Stomach (tissue), 9 donors: ENCODE measurements around the gene DYNC1I1. TPM values are rescaled to one million over a fixed set of nuclear protein-coding genes. Genes with fewer than 3 reads are reported as not detected.

Experiments used
- DNase-seq, 2 donors: peaks; one replicate each; pipeline versions ENCODE4 v3.0.0 to v3.0.0-alpha.2; 2013 to 2019
- H3K27ac ChIP-seq, 5 donors: fragments of 200-600 bp in 4 of 5; sonication (generic) in 4 of 5; one replicate each; pipeline ENCODE4 v1.5.1; 2013 to 2019; ENCODE audit warnings: mild to moderate bottlenecking in 1 of 5, moderate library complexity in 1 of 5
- H3K27me3 ChIP-seq, 3 donors: fragments of 200-600 bp; sonication (generic); one replicate each; pipeline ENCODE4 v1.5.1; 2017 to 2019; ENCODE audit warnings: mixed run types in 1 of 3
- H3K36me3 ChIP-seq, 4 donors: fragments of 200-600 bp; sonication (generic); 1 replicate in 3 of 4; 2 replicates in 1 of 4; pipeline ENCODE4 v1.5.1; 2016 to 2019
- H3K4me1 ChIP-seq, 4 donors: fragments of 200-600 bp; sonication (generic); one replicate each; pipeline ENCODE4 v1.5.1; 2016 to 2019
- H3K4me3 ChIP-seq, 4 donors: fragments of 200-600 bp; sonication (generic) in 3 of 4; one replicate each; pipeline ENCODE4 v1.5.1; 2016 to 2019; ENCODE audit warnings: mild to moderate bottlenecking in 1 of 4
- H3K9me3 ChIP-seq, 4 donors: fragments of 200-600 bp; sonication (generic); one replicate each; pipeline ENCODE4 v1.5.1; 2016 to 2019
- EP300 ChIP-seq: sonication (generic); formaldehyde crosslinking; IDR thresholded peaks from one replicate; pipeline ENCODE4 v1.6.1; 2017; ENCODE audit warnings: antibody characterized with exemption
- POLR2A ChIP-seq, 4 donors: fragments of 450-650 bp; IDR thresholded peaks; one replicate each; pipeline ENCODE4 v1.6.1; 2016; ENCODE audit warnings: antibody characterized with exemption in 4 of 4, control low read depth in 2 of 4, mild to moderate bottlenecking in 1 of 4, moderate library complexity in 1 of 4
- POLR2AphosphoS5 ChIP-seq, 3 donors: sonication (generic); formaldehyde crosslinking; IDR thresholded peaks; one replicate each; pipeline ENCODE4 v1.6.1; 2016; ENCODE audit warnings: antibody characterized with exemption in 3 of 3
- WGBS, 5 donors: extraction: QIAGEN DNeasy Blood & Tissue Kit in 3 of 5; methylation state at CpG; one replicate each; pipeline versions ENCODE4 v1.1.5 to v1.1.7; 2013 to 2018; 5-methylcytosine and 5-hydroxymethylcytosine counted together
- intact Hi-C: fragments of 100-400 bp; cut with DNase I; formaldehyde crosslinking; loops from one replicate; pipeline ENCODE4 v1.15.1; 2023; ENCODE audit warnings: low total_unique reads
- polyA plus RNA-seq, 3 donors: library from polyadenylated mRNA; stranded (reverse); fragments of 200-250 nt; gene quantifications; one replicate each; pipeline ENCODE4 v1.2.3, GENCODE V29; 2013
- total RNA-seq, 5 donors: library from RNA; depleted of rRNA; stranded (reverse); fragments of >200 nt; gene quantifications; one replicate each; pipeline versions ENCODE4 v1.1.0 to v1.2.3, GENCODE V29; 2014 to 2016
- TF ChIP-seq, protein P1 (sequence below), 7 experiments: fragments of 450-650 bp in 4 of 7; fragments of 200-600 bp in 3 of 7; sonication (generic) in 3 of 7; IDR thresholded peaks; one replicate each; pipeline ENCODE4 v1.5.1; 2016 to 2019; ENCODE audit warnings: antibody characterized with exemption in 7 of 7, control low read depth in 2 of 7, mild to moderate bottlenecking in 1 of 7
- donor health status: healthy with polysubstance abuse.
- donor health status: Bipolar disorder and iron deficiency.
- donor health status: healthy.

Gene DYNC1I1
- total and polyA plus RNA-seq, 8 donors: 0.93 to 69.4 (median 5.3) TPM

DNA sequence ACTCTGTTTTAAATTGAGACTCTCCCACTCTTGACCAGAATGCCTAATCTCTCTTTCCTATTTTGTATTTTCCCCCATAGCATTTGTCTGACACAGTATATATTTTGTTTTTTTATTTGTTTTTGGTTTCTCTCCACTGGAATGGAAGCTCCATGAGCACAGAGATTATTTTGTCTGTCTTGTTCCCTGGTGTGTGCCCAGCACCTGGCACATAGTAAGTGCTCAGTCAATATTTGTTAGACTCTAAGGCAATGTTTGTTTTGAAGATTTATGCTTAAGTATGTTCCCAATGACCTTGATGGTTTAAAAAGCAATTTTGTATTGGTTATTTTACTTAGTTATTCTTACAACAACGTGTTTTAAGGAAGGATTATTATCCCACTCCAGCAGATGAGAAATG lies 201.8 kb downstream of the DYNC1I1 start:
- no peak for TF ChIP-seq POLR2A (IDR thresholded peaks at IDR 0.05)
- TF ChIP-seq POLR2AphosphoS5 (IDR thresholded peaks at IDR 0.05): no peak
- TF ChIP-seq, protein P1, sequence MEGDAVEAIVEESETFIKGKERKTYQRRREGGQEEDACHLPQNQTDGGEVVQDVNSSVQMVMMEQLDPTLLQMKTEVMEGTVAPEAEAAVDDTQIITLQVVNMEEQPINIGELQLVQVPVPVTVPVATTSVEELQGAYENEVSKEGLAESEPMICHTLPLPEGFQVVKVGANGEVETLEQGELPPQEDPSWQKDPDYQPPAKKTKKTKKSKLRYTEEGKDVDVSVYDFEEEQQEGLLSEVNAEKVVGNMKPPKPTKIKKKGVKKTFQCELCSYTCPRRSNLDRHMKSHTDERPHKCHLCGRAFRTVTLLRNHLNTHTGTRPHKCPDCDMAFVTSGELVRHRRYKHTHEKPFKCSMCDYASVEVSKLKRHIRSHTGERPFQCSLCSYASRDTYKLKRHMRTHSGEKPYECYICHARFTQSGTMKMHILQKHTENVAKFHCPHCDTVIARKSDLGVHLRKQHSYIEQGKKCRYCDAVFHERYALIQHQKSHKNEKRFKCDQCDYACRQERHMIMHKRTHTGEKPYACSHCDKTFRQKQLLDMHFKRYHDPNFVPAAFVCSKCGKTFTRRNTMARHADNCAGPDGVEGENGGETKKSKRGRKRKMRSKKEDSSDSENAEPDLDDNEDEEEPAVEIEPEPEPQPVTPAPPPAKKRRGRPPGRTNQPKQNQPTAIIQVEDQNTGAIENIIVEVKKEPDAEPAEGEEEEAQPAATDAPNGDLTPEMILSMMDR (IDR thresholded peaks at IDR 0.05): no peak
- no peak for TF ChIP-seq EP300
- no peaks in the 10 kb centered on the region for H3K27me3 ChIP-seq
- WGBS, 5 donors: 28 to 63% (median 29%) methylated on average over 1 of the region's 1 CpG
- no peaks in the 10 kb centered on the region for H3K9me3 ChIP-seq
- peaks cover 0 to 7% (median 0%) of the 10 kb centered on the region in 4 donors for H3K4me1 ChIP-seq
- no peak for DNase-seq
- intact Hi-C loops: no loop called here
- no peak overlapping the region for H3K4me3 ChIP-seq
- H3K36me3 ChIP-seq: no peaks in the 10 kb centered on the region
- no peak overlapping the region for H3K27ac ChIP-seq

DNA sequence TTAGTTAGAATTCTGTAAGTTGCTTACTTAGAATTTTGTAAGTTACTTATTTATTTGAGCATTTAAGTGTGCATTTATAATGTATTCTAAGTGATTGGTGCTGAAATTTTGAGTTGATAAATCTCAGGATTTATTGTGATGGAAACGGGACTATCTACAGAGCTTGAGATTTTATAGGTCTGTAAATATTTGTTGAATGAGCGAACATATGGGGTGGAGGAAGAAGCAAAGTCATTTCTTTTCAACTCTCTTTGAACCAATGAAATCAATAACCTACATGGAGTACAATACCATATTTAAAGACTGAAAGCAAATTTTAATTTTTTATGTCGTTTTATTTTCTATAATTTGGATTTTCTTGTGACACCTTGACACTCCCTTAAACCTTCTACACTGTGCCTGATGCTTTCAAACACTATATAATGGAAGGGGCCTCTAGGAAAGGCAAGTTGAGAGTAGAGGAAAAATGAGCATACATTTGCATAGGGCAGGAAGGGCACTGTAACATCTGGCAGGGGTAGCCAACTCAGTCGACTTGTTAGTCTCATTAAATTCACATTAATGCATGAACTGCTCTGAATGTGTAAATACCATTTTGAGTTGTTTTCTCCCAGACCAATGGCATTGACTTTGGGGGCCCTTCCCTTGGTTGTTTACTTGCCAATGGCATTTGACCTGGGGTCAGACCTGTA lies 204.2 kb downstream of the DYNC1I1 start:
- no peak for TF ChIP-seq EP300
- no peak for TF ChIP-seq POLR2AphosphoS5 (IDR thresholded peaks at IDR 0.05)
- TF ChIP-seq, protein P1 (IDR thresholded peaks at IDR 0.05): no peak
- no peak for TF ChIP-seq POLR2A (IDR thresholded peaks at IDR 0.05)
- Histone ChIP-seq H3K4me1 (peaks cover 0 to 7% (median 0%) of the 10 kb centered on the region in 4 donors), H3K4me3 (no peak overlapping the region), H3K36me3 (no peaks in the 10 kb centered on the region), H3K9me3 (no peaks in the 10 kb centered on the region), H3K27me3 (no peaks in the 10 kb centered on the region), H3K27ac (no peak overlapping the region)
- intact Hi-C loops: no loop called here
- DNase-seq: no peak
- WGBS, 5 donors: 44 to 58% (median 49%) methylated on average over 4 of the region's 4 CpGs

DNA sequence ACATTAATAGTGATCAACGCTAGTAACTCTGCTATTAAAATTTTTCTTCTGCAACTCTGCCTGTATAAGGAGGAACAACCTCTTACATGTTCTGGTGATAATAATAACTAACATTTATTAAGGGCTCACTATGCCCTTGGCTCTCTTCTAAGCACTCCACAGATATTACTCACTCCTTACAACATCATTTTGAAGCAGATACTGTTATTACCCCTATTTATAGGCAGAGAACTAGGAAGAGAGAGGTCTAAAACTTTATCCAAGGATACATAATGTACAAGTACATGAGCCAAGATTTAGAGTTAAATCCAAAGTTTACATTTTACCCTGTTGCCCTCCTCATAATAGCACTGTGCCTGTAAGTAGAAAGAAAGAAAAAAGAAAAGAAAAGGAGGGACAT lies 205.6 kb downstream of the DYNC1I1 start:
- no peaks in the 10 kb centered on the region for H3K36me3 ChIP-seq
- H3K27me3 ChIP-seq: no peaks in the 10 kb centered on the region
- intact Hi-C loops: no loop called here
- no peaks in the 10 kb centered on the region for H3K9me3 ChIP-seq
- peaks cover 0 to 7% (median 0%) of the 10 kb centered on the region in 4 donors for H3K4me1 ChIP-seq
- H3K27ac ChIP-seq: no peak overlapping the region
- 84 to 97% (median 93%) methylated on average over 1 of the region's 1 CpG for WGBS, 5 donors
- TF ChIP-seq EP300 (no peak), POLR2A (IDR thresholded peaks at IDR 0.05) (no peak), POLR2AphosphoS5 (IDR thresholded peaks at IDR 0.05) (no peak)
- TF ChIP-seq, protein P1 (IDR thresholded peaks at IDR 0.05): no peak
- no peak overlapping the region for H3K4me3 ChIP-seq
- no peak for DNase-seq

DNA sequence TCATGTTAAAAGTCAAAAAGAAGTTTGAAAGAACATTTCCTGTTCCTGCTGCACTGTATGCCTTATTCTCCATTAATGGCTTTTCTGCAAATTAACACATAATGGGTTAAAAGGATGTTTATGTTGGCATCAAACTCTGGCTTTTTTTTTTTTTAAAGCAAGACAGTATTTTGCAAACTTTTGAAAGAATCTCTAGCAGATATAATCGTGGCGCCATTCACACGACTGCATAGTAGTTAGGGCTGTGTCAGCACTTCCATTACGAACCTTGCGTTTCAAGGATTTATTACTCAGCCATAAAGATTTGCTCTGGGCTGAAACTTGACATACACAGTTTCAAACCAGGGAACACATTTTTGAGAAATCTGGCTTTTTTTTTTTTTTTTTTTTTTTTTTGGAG lies 207.8 kb downstream of the DYNC1I1 start:
- 41 to 59% (median 53%) methylated on average over 5 of the region's 5 CpGs for WGBS, 5 donors
- no peaks in the 10 kb centered on the region for H3K27me3 ChIP-seq
- H3K9me3 ChIP-seq: no peaks in the 10 kb centered on the region
- H3K4me1 ChIP-seq: peaks cover 0 to 7% (median 0%) of the 10 kb centered on the region in 4 donors
- no peak overlapping the region for H3K4me3 ChIP-seq
- H3K36me3 ChIP-seq: no peaks in the 10 kb centered on the region
- TF ChIP-seq POLR2A (IDR thresholded peaks at IDR 0.05) (no peak), POLR2AphosphoS5 (IDR thresholded peaks at IDR 0.05) (no peak), EP300 (no peak)
- TF ChIP-seq, protein P1 (IDR thresholded peaks at IDR 0.05): no peak
- DNase-seq: peak in 1 of 2 donors; percentile 16
- no peak overlapping the region for H3K27ac ChIP-seq
- intact Hi-C loops: no loop called here
